ENCODE results near the gene KCTD3. TPM values are rescaled to one million over a fixed set of nuclear protein-coding genes. Genes with fewer than 3 reads are reported as not detected.

KCTD3 gene
- total RNA-seq, 1 experiment from 2014 or later, result 39.3 TPM

DNA sequence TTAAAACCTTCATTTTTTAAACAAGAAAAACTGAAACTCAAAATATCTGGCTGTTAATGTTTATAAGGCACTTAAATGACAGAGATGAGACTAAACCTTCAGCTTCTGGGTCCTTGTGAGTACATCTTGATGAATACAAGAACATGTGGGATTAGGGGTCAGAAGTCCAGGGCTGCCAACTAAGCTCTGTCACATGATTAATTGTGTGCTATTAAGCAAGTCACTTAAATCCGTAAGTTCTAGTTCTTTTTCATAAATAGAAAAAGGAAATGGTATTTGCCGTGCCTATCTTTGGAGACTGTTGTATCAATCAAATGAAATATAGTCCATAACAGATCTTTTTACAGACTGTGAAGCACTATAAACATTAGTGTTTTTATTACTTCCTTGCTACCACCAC is 43.2 kb upstream of the KCTD3 start:
- Mint-ChIP-seq H3K9me3 (no peaks in the 10 kb centered on the region), H3K36me3 (ENCODE audit: insufficient read depth in 1 of 3, low read depth in 3 of 3) (no peaks in the 10 kb centered on the region), H3K27ac (no peak overlapping the region), H3K4me3 (no peak overlapping the region), H3K4me1 (no peaks in the 10 kb centered on the region), H3K27me3 (ENCODE audit: low read depth) (no peaks in the 10 kb centered on the region)
- Histone ChIP-seq H3K14ac (ENCODE audit: insufficient read depth, low read length) (no peak overlapping the region), H3K18ac (ENCODE audit: insufficient read length, low read depth, low read length) (no peak overlapping the region), H3K27me3 (ENCODE audit: insufficient read depth, low read length) (no peaks in the 10 kb centered on the region), H3K23ac (ENCODE audit: insufficient read length, low read depth, low read length) (no peak overlapping the region), H2BK15ac (ENCODE audit: low read depth, low read length) (no peak overlapping the region), H3K4me1 (ENCODE audit: insufficient read depth, low read length) (no peaks in the 10 kb centered on the region), H4K8ac (replicated peaks; ENCODE audit: insufficient read length, low read depth, low read length) (no peak overlapping the region), H3K9me3 (ENCODE audit: control insufficient read depth, low read depth, low read length) (no peaks in the 10 kb centered on the region), H3K79me2 (ENCODE audit: insufficient read depth, low read length) (no peaks in the 10 kb centered on the region), H2BK5ac (ENCODE audit: insufficient read length, low read length) (no peak overlapping the region), H2AFZ (ENCODE audit: low read length) (no peak overlapping the region), H3T11ph (ENCODE audit: low read length) (no peak overlapping the region), H4K91ac (ENCODE audit: insufficient read length, low read depth, low read length) (no peak overlapping the region), H4K5ac (ENCODE audit: insufficient read length, low read depth, low read length) (no peak overlapping the region), H3K9ac (ENCODE audit: extremely low read depth, insufficient read length, low read length) (no peak overlapping the region), H2BK120ac (ENCODE audit: low read depth, low read length, poor library complexity, severe bottlenecking) (no peak overlapping the region), H3K79me1 (ENCODE audit: insufficient read depth, low read depth, low read length, poor library complexity, severe bottlenecking) (no peaks in the 10 kb centered on the region), H2BK12ac (ENCODE audit: insufficient read length, low read depth, low read length) (no peak overlapping the region), H2AK5ac (ENCODE audit: insufficient read length, low read length) (no peak overlapping the region), H3K4me2 (ENCODE audit: insufficient read depth, insufficient read length, low read length) (no peak overlapping the region), H3K23me2 (ENCODE audit: insufficient read length, low read depth, low read length, poor library complexity, severe bottlenecking) (no peaks in the 10 kb centered on the region), H3K27ac (ENCODE audit: insufficient read length, low read depth, low read length) (no peak overlapping the region), H3K56ac (ENCODE audit: insufficient read length, low read depth, low read length) (no peak overlapping the region), H2BK20ac (ENCODE audit: low read depth, low read length, poor library complexity, severe bottlenecking) (no peak overlapping the region), H3K4ac (ENCODE audit: low read depth, low read length) (no peak overlapping the region), H4K20me1 (ENCODE audit: control insufficient read depth, insufficient read depth, insufficient read length) (no peaks in the 10 kb centered on the region)
- no CpG with 5 or more reads among the region's 2 CpGs for WGBS (ENCODE audit: extremely low coverage, insufficient read length, low lambda C conversion rate)
- DNase-seq, result no peak
- TF ChIP-seq, protein P1, sequence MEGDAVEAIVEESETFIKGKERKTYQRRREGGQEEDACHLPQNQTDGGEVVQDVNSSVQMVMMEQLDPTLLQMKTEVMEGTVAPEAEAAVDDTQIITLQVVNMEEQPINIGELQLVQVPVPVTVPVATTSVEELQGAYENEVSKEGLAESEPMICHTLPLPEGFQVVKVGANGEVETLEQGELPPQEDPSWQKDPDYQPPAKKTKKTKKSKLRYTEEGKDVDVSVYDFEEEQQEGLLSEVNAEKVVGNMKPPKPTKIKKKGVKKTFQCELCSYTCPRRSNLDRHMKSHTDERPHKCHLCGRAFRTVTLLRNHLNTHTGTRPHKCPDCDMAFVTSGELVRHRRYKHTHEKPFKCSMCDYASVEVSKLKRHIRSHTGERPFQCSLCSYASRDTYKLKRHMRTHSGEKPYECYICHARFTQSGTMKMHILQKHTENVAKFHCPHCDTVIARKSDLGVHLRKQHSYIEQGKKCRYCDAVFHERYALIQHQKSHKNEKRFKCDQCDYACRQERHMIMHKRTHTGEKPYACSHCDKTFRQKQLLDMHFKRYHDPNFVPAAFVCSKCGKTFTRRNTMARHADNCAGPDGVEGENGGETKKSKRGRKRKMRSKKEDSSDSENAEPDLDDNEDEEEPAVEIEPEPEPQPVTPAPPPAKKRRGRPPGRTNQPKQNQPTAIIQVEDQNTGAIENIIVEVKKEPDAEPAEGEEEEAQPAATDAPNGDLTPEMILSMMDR (conservative IDR thresholded peaks at IDR 0.05), result no peak

Measured in H9 (cell line).